IPS DF 4.7 (cell line): Measurements from ENCODE around the gene APH1B.

ENCODE experiments used
- DNase-seq: peaks from one replicate; pipeline ENCODE4 v3.0.0-alpha.2; 2013; ENCODE audit warnings: low spot score; ENCODE audit errors: extremely low read depth

APH1B gene

GRCh38 chr15:63252292-63252691, 25.1 kb upstream of the APH1B start:
- DNase-seq, result no peak

GRCh38 chr15:63254991-63255390, 22.4 kb upstream of the APH1B start:
- DNase-seq, result no peak

- no peak for DNase-seq
Measured at GRCh38 chr15:63255489-63255990, 21.9 kb upstream of the APH1B start.

GRCh38 chr15:63256433-63257274, 20.8 kb upstream of the APH1B start:
- no peak for DNase-seq

GRCh38 chr15:63258658-63259057, 18.7 kb upstream of the APH1B start:
- DNase-seq, result no peak

- no peak for DNase-seq
Measured at GRCh38 chr15:63260791-63261190, 16.6 kb upstream of the APH1B start.

GRCh38 chr15:63261311-63261710, 16.1 kb upstream of the APH1B start:
- DNase-seq, result no peak

- DNase-seq, result no peak
Measured at GRCh38 chr15:63263519-63263918, 13.9 kb upstream of the APH1B start.

GRCh38 chr15:63264688-63265293, 12.6 kb upstream of the APH1B start:
- DNase-seq, result no peak

- DNase-seq, result no peak
Measured at GRCh38 chr15:63274427-63274826, 3.0 kb upstream of the APH1B start.

- DNase-seq, result no peak
Measured at GRCh38 chr15:63276342-63277037, 915 bp upstream of the APH1B start.

GRCh38 chr15:63277893-63278456, 570 bp downstream of the APH1B start:
- no peak for DNase-seq

GRCh38 chr15:63283126-63283525, 5.7 kb downstream of the APH1B start:
- no peak for DNase-seq

GRCh38 chr15:63284335-63284734, 6.9 kb downstream of the APH1B start:
- DNase-seq, result no peak

- DNase-seq, result no peak
Measured at GRCh38 chr15:63287109-63287508, 9.7 kb downstream of the APH1B start.

GRCh38 chr15:63288342-63288741, 10.9 kb downstream of the APH1B start:
- DNase-seq, result no peak

GRCh38 chr15:63288778-63289378, 11.5 kb downstream of the APH1B start:
- no peak for DNase-seq

- DNase-seq, result no peak
Measured at GRCh38 chr15:63291507-63291906, 14.1 kb downstream of the APH1B start.

GRCh38 chr15:63292241-63292640, 14.8 kb downstream of the APH1B start:
- DNase-seq, result no peak

- no peak for DNase-seq
Measured at GRCh38 chr15:63292771-63293170, 15.4 kb downstream of the APH1B start.

GRCh38 chr15:63294359-63294758, 17.0 kb downstream of the APH1B start:
- no peak for DNase-seq
